OCI-LY3 (cell line): Measurements from ENCODE around the gene HES4.
A peak's percentile ranks its signal among the peaks of the same experiment; 100 is the strongest.

Source experiments
- H2AFZ ChIP-seq: fragments of 200-600, 300-600 bp; shearing (Covaris generic); 2 replicates; pipeline ENCODE4 v1.6.0; 2014; ENCODE audit warnings: antibody characterized with exemption, low read depth, low read length
- H3K27ac ChIP-seq: fragments of 200-600, 300-600 bp; sonication (generic); 2 replicates; pipeline ENCODE4 v1.5.1; 2014; ENCODE audit warnings: mild to moderate bottlenecking, low read length, moderate library complexity, mixed read lengths
- H3K27me3 ChIP-seq: fragments of 200-600, 300-600 bp; sonication (generic); 2 replicates; pipeline ENCODE4 v1.6.1; 2014; ENCODE audit warnings: low read depth, low read length, mixed read lengths
- H3K36me3 ChIP-seq: fragments of 200-600, 300-600 bp; sonication (generic); replicated peaks from 2 replicates; pipeline ENCODE3; 2014; ENCODE audit warnings: low read depth, low read length, mixed read lengths
- H3K4me1 ChIP-seq: fragments of 300-600, 200-600 bp; sonication (generic); 2 replicates; pipeline ENCODE4 v1.6.1; 2014; ENCODE audit warnings: low read length, mixed read lengths
- H3K4me2 ChIP-seq: fragments of 200-600, 300-600 bp; sonication (generic); 2 replicates; pipeline ENCODE4 v1.6.1; 2014; ENCODE audit warnings: low read length, mixed read lengths
- H3K4me3 ChIP-seq: fragments of 300-600, 200-600 bp; sonication (generic); 2 replicates; pipeline ENCODE4 v1.5.1; 2014; ENCODE audit warnings: antibody characterized with exemption, mild to moderate bottlenecking, low read length, moderate library complexity
- H3K79me2 ChIP-seq: fragments of 300-600, 200-600 bp; shearing (Covaris generic); 2 replicates; pipeline ENCODE4 v1.6.1; 2014; ENCODE audit warnings: mild to moderate bottlenecking, low read length, mixed read lengths
- H3K9ac ChIP-seq: fragments of 300-600, 200-600 bp; shearing (Covaris generic); 2 replicates; pipeline ENCODE4 v1.6.0; 2014; ENCODE audit warnings: mild to moderate bottlenecking, low read length, moderate library complexity
- H3K9me3 ChIP-seq: fragments of 200-600, 300-600 bp; shearing (Covaris generic); 2 replicates; pipeline ENCODE4 v1.6.1; 2014; ENCODE audit warnings: low read length, mixed read lengths; ENCODE audit not compliant: insufficient read depth
- H4K20me1 ChIP-seq: fragments of 200-600, 300-600 bp; sonication (generic); 2 replicates; pipeline ENCODE4 v1.6.1; 2016; ENCODE audit warnings: low read length, mixed read lengths; ENCODE audit not compliant: insufficient read depth
- EZH2phosphoT487 ChIP-seq: fragments of 200-600 bp; shearing (Covaris generic); IDR thresholded peaks from 2 replicates; pipeline ENCODE4 v1.6.1; 2018; ENCODE audit warnings: antibody characterized with exemption, mixed run types, low read depth
- TF ChIP-seq, protein P1 (sequence below): fragments of 200-600, 300-600 bp; sonication (generic); IDR thresholded peaks from 2 replicates; pipeline ENCODE4 v1.5.1; 2014; ENCODE audit warnings: antibody characterized with exemption, low read length, low read depth

HES4 gene

GRCh38 chr1:951364-951763 is 48.5 kb downstream of the HES4 start:
- Histone ChIP-seq H4K20me1 (peaks cover 25% of the 10 kb centered on the region), H3K79me2 (no peaks in the 10 kb centered on the region), H3K27me3 (no peaks in the 10 kb centered on the region), H3K9ac (no peak overlapping the region), H3K9me3 (no peaks in the 10 kb centered on the region), H3K27ac (no peak overlapping the region), H3K4me3 (no peak overlapping the region), H3K4me2 (no peak overlapping the region), H2AFZ (no peak overlapping the region), H3K36me3 (peaks cover 47% of the 10 kb centered on the region), H3K4me1 (no peaks in the 10 kb centered on the region)
- TF ChIP-seq EZH2phosphoT487, result no peak
- TF ChIP-seq, protein P1, sequence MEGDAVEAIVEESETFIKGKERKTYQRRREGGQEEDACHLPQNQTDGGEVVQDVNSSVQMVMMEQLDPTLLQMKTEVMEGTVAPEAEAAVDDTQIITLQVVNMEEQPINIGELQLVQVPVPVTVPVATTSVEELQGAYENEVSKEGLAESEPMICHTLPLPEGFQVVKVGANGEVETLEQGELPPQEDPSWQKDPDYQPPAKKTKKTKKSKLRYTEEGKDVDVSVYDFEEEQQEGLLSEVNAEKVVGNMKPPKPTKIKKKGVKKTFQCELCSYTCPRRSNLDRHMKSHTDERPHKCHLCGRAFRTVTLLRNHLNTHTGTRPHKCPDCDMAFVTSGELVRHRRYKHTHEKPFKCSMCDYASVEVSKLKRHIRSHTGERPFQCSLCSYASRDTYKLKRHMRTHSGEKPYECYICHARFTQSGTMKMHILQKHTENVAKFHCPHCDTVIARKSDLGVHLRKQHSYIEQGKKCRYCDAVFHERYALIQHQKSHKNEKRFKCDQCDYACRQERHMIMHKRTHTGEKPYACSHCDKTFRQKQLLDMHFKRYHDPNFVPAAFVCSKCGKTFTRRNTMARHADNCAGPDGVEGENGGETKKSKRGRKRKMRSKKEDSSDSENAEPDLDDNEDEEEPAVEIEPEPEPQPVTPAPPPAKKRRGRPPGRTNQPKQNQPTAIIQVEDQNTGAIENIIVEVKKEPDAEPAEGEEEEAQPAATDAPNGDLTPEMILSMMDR, result peak; percentile 25

DNA sequence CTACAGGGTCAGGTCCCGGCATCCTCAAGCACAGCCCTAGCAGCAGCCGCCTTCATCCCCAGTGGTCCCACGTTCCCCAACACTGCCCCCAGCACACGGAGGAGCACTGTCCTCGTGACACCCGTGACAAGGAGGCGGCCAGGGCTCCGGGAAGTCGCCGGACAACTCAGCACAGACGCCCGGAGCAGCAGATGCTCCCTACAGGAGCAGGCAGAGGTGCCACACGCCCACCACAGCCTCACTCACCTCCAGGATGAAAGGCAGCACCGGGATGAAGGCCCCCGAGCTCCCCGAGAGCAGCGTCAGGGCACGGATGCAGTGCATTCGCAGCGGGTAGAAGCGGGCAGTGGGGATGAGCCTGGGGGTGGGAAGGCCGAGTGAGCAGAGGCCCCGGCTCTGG is 49.0 kb downstream of the HES4 start:
- Histone ChIP-seq H3K27ac (no peak overlapping the region), H3K36me3 (peaks cover 44% of the 10 kb centered on the region), H4K20me1 (peaks cover 25% of the 10 kb centered on the region), H3K9ac (no peak overlapping the region), H3K9me3 (no peaks in the 10 kb centered on the region), H2AFZ (no peak overlapping the region), H3K4me2 (no peak overlapping the region), H3K79me2 (no peaks in the 10 kb centered on the region), H3K4me3 (no peak overlapping the region), H3K27me3 (no peaks in the 10 kb centered on the region), H3K4me1 (no peaks in the 10 kb centered on the region)
- TF ChIP-seq EZH2phosphoT487, result no peak
- TF ChIP-seq, protein P1, result no peak

DNA sequence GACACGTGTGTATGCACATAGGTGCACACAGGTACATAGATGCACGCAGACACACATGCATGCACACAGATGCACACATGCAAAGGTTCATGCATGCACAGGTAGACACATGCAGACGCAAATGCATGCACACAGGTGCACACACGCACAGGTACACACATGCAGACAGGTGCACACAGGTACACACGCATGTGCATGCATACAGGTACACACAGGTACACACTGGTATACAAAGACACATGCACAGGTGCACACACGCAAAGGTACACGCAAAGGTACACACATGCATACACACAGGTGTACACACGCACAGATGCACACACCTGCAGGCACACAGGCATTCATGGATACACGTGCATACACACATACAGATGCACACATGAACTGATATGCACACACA is 49.6 kb downstream of the HES4 start:
- no peak for TF ChIP-seq EZH2phosphoT487
- TF ChIP-seq, protein P1, result no peak
- H3K4me2 ChIP-seq, result no peak overlapping the region

More for the DNA sequence above, 49.6 kb downstream of the HES4 start:
- Histone ChIP-seq H3K4me3 (no peak overlapping the region), H3K9me3 (no peaks in the 10 kb centered on the region), H3K9ac (no peak overlapping the region), H2AFZ (no peak overlapping the region), H3K36me3 (peaks cover 39% of the 10 kb centered on the region), H3K27me3 (no peaks in the 10 kb centered on the region), H3K79me2 (no peaks in the 10 kb centered on the region), H3K27ac (no peak overlapping the region), H4K20me1 (peaks cover 25% of the 10 kb centered on the region), H3K4me1 (no peaks in the 10 kb centered on the region)
